ENCODE measurements around the gene ARF6.

The ARF6 gene

GRCh38 chr14:49892636-49893308 is at the start of gene ARF6:
Gene ARF6, plus strand, starts transcription at chr14:49893082. Its CDS starts 655 bp downstream, at chr14:49893737.
- Histone ChIP-seq H3K79me2 (ENCODE audit: insufficient read depth, low read length) (peaks cover 63% of the 10 kb centered on the region), H3K4me1 (ENCODE audit: insufficient read depth, low read length) (peaks cover 49% of the 10 kb centered on the region), H3K27ac (ENCODE audit: low read length) (peak within 1 kb of the TSS; percentile 100), H3K4me2 (ENCODE audit: insufficient read depth, low read length) (peak within 1 kb of the TSS; percentile 90), H3K4me3 (ENCODE audit: low read depth in 1 of 2, low read length in 2 of 2) (peak within 1 kb of the TSS; percentile 86 to 98), H2AFZ (ENCODE audit: low read depth, low read length) (peak within 1 kb of the TSS; percentile 84), H3K27me3 (ENCODE audit: insufficient read depth, low read length, poor library complexity) (no peaks in the 10 kb centered on the region), H3K36me3 (ENCODE audit: insufficient read depth, low read length) (peaks cover 34% of the 10 kb centered on the region), H4K20me1 (ENCODE audit: insufficient read depth, low read length) (peaks cover 38% of the 10 kb centered on the region), H3K9me3 (ENCODE audit: insufficient read depth, low read length, severe bottlenecking) (no peaks in the 10 kb centered on the region), H3K9ac (ENCODE audit: low read depth, low read length) (peak within 1 kb of the TSS; percentile 100)
- peak; percentile 97 for DNase-seq
- peak; percentile 84 for ATAC-seq (ENCODE audit: insufficient read depth, low read depth)
- TF ChIP-seq, protein P1, sequence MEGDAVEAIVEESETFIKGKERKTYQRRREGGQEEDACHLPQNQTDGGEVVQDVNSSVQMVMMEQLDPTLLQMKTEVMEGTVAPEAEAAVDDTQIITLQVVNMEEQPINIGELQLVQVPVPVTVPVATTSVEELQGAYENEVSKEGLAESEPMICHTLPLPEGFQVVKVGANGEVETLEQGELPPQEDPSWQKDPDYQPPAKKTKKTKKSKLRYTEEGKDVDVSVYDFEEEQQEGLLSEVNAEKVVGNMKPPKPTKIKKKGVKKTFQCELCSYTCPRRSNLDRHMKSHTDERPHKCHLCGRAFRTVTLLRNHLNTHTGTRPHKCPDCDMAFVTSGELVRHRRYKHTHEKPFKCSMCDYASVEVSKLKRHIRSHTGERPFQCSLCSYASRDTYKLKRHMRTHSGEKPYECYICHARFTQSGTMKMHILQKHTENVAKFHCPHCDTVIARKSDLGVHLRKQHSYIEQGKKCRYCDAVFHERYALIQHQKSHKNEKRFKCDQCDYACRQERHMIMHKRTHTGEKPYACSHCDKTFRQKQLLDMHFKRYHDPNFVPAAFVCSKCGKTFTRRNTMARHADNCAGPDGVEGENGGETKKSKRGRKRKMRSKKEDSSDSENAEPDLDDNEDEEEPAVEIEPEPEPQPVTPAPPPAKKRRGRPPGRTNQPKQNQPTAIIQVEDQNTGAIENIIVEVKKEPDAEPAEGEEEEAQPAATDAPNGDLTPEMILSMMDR (IDR thresholded peaks at IDR 0.05; ENCODE audit: borderline replicate concordance, extremely low read depth, low read length, poor library complexity, severe bottlenecking): peak; percentile 35
- TF ChIP-seq EZH2 (IDR thresholded peaks at IDR 0.05; ENCODE audit: borderline replicate concordance, low read depth, low read length, severe bottlenecking): no peak

- no peak overlapping the region for H2AFZ ChIP-seq (ENCODE audit: low read depth, low read length)
- H3K4me3 ChIP-seq (ENCODE audit: low read depth in 1 of 2, low read length in 2 of 2): no peak overlapping the region
- no peaks in the 10 kb centered on the region for H3K27me3 ChIP-seq (ENCODE audit: insufficient read depth, low read length, poor library complexity)
- no peaks in the 10 kb centered on the region for H3K9me3 ChIP-seq (ENCODE audit: insufficient read depth, low read length, severe bottlenecking)
- H3K79me2 ChIP-seq (ENCODE audit: insufficient read depth, low read length): peaks cover 54% of the 10 kb centered on the region
- H3K9ac ChIP-seq (ENCODE audit: low read depth, low read length): no peak overlapping the region
- DNase-seq: no peak
- H3K4me1 ChIP-seq (ENCODE audit: insufficient read depth, low read length): peaks cover 34% of the 10 kb centered on the region
- H3K27ac ChIP-seq (ENCODE audit: low read length): no peak overlapping the region
- no peak for TF ChIP-seq EZH2 (IDR thresholded peaks at IDR 0.05; ENCODE audit: borderline replicate concordance, low read depth, low read length, severe bottlenecking)
- TF ChIP-seq, protein P1 (IDR thresholded peaks at IDR 0.05; ENCODE audit: borderline replicate concordance, extremely low read depth, low read length, poor library complexity, severe bottlenecking): no peak
- H4K20me1 ChIP-seq (ENCODE audit: insufficient read depth, low read length): no peaks in the 10 kb centered on the region
- H3K4me2 ChIP-seq (ENCODE audit: insufficient read depth, low read length): no peak overlapping the region
- H3K36me3 ChIP-seq (ENCODE audit: insufficient read depth, low read length): peaks cover 55% of the 10 kb centered on the region
- no peak for ATAC-seq (ENCODE audit: insufficient read depth, low read depth)
Observed at GRCh38 chr14:49849213-49849847, 43.6 kb upstream of the ARF6 start.

- Histone ChIP-seq H3K9ac (ENCODE audit: low read depth, low read length) (peak overlapping the region; percentile 84), H4K20me1 (ENCODE audit: insufficient read depth, low read length) (no peaks in the 10 kb centered on the region), H3K79me2 (ENCODE audit: insufficient read depth, low read length) (peaks cover 53% of the 10 kb centered on the region), H3K36me3 (ENCODE audit: insufficient read depth, low read length) (peaks cover 33% of the 10 kb centered on the region), H3K27ac (ENCODE audit: low read length) (peak overlapping the region; percentile 91), H3K27me3 (ENCODE audit: insufficient read depth, low read length, poor library complexity) (no peaks in the 10 kb centered on the region), H3K4me2 (ENCODE audit: insufficient read depth, low read length) (peak overlapping the region; percentile 80), H3K9me3 (ENCODE audit: insufficient read depth, low read length, severe bottlenecking) (no peaks in the 10 kb centered on the region), H2AFZ (ENCODE audit: low read depth, low read length) (peak overlapping the region; percentile 98; the same call in 1 of the 2 replicates), H3K4me3 (ENCODE audit: low read depth in 1 of 2, low read length in 2 of 2) (peak overlapping the region; percentile 83 to 87), H3K4me1 (ENCODE audit: insufficient read depth, low read length) (peaks cover 34% of the 10 kb centered on the region)
- ATAC-seq (ENCODE audit: insufficient read depth, low read depth): 0 out of 3 replicates have a peak, but pooled peaks have one; percentile 6
- no peak for DNase-seq
- TF ChIP-seq, protein P1 (IDR thresholded peaks at IDR 0.05; ENCODE audit: borderline replicate concordance, extremely low read depth, low read length, poor library complexity, severe bottlenecking): no peak
- no peak for TF ChIP-seq EZH2 (IDR thresholded peaks at IDR 0.05; ENCODE audit: borderline replicate concordance, low read depth, low read length, severe bottlenecking)
Observed at GRCh38 chr14:49851813-49852212, 41.1 kb upstream of the ARF6 start.
